GM21515 (cell line): Measurements from ENCODE around the gene SOX18.

Experiments
- ATAC-seq: cut with Tn5 transposase; IDR thresholded peaks from one replicate; pipeline ENCODE4 v1.9.1; 2021; ENCODE audit not compliant: unreplicated experiment

SOX18 gene

DNA sequence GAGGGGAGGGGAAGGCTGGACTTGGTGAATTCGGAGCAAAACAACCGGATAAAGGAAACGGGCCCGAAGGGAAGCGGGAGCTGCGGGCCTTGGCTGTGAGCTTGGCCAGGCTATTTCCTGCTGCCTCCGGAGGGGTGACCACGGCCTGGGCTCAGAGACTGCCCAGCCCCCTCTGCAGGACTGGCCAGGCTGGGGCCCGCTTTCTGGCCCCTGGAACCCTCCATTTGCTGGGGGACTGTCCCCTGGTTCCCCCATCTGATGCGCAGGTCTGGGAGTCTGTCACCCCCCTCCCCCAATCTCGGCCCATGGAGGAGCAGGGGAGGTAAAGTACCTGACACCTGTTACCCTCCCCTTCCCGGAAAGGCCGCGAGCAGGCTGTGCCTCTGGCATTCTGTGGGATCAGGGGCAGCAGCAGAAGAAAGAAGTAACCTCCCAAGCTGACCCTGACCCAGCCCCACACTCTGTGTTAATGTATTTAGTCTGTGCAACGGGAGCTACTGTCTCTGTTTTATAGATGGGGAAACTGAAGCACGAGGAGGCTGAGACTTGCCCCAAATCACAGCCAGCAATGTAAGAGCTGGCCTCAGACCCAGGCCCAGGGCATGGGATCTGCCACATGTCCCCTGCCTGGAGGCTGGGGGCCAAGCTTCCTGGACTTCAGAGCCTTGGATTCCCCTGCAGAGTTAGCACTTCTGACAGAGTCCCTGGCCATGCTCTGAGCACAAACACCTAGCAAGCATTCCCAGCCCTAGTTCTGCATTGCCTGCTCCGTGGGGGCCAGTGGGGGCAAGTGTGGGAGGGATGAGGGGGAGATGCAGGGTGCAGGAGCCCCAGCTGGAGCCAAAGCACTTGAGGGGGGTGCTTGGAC lies 9.9 kb downstream of the SOX18 start:
- no peak for ATAC-seq

DNA sequence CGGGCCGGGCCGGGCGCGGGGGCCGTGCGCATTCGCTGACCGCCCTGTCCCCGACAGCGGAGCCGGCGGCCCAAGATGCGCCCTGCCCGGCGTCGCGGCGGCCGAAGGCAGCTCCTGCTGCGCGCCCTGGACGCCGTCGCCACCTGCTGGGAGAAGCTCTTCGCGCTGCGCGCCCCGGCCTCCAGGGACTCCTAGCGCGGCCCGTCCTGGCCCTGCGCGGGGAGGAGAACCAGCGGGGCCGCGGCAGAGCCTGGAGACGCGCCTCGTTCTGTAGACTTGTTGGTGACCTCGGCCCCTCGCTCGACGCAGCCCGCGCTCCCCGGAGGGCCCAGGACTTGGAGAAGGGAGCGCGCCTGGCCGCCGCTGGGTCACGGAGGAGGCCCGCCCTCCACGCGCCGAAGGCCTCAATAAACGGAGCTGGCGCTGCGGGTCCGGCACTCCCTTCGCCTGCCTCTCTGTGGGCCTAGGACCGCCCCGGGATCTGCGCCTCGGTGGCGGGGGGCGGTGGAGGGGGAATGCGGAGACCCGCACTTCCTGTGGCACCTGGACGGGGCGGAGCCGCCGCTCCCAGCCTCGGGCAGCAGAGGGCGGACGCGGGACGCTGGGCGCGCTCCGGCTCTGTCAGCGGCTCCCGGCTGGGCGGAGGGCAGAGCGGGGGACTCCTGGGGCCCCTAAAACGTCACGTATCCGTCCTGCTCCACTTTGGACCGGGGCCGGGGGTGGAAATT lies 10.7 kb downstream of the SOX18 start:
- peak; percentile 34 for ATAC-seq

DNA sequence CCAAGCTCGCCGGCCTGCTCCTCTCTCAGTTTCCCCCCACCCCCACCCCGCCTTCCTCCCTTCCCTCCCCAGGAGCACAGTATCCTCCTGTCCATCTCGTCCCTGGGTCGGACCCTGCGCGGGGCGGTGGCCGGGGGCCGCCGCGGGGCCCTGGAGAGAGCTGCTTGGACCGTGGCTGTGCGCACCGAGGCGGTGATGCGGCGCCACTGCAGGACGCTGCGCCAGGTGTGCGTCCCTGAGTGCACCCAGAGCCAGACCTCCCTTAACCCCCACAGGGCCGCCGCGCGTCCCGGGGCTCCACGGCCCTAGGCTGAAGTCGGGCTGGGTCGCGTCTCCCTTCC lies 11.2 kb downstream of the SOX18 start:
- peak; percentile 13 for ATAC-seq

DNA sequence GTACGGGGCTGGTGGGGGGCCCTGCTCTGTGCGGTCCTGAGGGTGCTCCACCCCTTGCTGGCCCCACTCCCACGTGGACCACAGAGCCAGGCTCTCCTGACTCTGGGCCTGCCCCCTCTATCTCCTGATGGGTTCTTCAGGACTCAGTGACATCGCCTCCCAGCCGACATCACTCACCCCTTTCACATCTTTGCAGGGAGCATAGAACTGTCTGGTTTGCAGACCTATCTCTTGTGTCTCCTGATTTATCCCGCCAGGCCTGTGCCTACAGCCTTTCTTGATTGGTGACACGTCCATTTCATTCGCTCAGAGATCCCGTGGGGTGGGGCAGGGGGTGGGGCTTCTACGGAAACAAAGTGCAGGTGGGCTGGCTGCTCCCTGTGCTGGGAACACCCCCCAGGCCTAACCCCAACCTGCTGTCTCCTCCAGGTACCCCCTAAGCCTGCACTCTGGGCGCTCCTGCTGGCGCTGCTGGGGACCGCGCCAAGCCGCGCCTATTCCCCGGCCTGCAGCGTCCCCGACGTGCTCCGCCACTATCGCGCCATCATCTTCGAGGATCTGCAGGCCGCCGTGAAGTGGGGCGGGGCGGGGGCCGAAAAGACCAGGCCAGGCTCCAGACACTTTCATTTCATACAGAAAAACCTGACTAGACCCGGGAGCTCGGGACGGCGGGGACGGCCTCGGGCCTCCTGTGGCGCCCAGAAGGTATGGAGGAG lies 11.8 kb downstream of the SOX18 start:
- ATAC-seq, result no peak

DNA sequence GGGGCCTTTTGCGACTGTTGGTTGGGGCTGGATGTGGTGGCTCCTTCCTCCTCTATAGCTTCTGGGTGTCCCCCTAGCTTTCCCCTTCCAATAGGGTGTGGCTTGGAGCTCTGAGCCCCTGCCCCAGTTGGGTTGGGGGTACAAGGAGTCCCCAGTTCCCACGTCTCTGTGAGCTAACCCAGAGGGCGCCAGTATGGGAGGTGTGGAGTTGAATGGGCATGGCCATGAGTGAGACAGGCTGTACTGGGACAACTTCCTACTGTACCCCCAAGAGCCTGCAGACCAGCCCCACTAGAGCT lies 12.3 kb downstream of the SOX18 start:
- no peak for ATAC-seq

DNA sequence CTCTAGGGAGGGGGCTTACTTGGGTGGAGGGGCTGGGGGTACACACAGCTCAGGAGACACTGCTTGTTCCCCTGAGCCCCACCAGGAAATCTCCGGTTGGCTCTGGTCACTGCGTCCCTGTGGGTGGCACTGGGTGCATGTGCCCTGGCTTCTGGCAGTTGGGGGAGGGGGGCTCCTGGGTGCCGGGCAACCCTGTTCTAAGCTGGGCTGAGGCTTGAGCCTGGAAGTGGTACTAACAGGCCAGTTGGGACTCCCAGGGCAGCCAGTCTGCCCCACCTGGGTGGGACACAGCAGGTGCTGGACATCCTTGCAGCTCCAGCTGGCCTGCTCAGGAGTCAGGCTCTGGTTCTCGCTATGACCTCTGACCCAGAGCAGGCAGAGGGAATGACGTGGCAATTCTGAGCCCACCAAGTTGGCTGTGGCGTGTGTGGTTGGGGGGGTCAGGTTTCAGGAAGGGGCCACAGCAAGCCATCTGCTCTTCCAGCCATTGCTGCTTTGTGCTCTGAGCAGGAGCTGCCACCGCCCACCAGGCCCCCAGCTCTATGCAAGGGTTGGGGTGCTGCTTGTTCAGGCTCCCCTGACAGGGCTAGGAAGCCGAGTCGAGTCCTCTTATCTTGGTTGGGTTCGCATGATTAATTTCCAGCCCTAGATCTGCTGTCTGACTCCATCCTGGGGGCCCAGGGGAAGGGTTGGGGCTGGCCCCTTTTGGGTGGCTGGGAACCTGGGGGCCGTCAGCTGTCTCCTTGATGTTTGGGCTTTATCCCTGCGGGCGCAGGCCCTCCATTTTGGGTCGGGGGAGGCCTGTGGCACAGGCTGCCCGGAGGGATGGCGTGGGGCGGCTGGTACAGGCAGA lies 12.9 kb downstream of the SOX18 start:
- no peak for ATAC-seq

DNA sequence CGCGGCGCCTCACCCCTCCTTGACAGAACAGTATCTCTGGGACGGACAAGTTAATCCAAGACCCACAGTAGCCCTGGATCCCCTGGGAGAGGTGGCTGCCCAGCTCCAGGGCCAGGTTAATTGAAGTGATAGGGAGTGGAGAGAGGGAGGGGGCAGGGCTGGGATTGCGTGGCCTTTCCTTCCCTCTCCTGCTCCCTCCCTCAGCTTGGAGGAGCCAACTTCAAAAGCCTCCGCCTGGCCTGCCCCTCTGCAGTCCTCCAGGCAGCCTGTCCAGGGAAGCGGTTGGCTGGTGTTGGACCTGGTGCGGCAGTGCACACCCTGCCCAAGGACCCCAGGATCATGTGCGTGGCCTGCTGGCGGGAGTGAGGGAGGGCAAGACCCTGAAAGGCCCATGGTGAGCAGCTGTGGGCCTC lies 13.5 kb downstream of the SOX18 start, which contains the start of gene C20orf204:
Gene C20orf204, plus strand, starts transcription at position 250 of the 413 bp plus-strand sequence. Its CDS starts 142 bp downstream, at position 392.
- ATAC-seq, result no peak

DNA sequence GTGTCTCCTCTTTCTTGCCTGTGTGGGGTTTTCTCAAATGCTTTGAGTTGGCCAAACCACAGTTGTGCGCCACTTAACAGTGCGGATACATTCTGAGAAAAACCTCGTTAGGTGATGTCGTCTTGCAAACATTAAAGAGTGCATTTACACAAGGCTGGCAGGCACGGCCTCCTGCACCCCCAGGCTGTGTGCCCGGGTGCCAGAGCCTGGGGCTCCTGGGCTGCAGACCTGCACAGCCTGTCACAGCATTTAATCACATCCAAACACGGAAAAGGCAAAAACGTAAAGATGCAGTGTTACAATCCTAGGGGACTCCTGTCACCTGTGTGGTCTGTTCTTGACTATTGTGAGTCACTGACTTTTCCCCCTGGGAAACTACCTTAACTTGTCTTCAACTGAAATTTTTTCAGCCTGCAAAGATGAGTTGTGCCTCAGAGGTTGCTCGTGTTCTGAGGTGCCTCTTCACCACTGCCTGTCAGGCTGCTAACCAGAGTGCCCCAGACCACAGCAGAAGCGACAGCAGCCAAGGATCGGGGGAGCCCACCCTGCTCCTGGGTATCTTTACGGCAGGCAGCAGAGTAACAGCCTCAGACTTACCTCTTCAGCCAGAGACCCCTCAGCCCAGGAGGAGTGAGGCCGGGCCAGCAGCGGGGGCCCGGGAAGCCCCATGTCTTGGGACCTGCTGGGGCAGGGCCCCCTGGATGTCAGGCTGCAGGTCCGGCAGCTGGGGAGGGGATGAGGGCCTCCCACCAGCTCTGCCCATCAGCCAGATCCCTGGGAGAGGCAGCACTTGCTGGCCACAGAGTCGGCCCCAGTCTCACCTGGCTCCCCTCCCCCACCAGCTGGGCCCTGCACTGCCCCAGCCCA lies 14.1 kb downstream of the SOX18 start:
- no peak for ATAC-seq

DNA sequence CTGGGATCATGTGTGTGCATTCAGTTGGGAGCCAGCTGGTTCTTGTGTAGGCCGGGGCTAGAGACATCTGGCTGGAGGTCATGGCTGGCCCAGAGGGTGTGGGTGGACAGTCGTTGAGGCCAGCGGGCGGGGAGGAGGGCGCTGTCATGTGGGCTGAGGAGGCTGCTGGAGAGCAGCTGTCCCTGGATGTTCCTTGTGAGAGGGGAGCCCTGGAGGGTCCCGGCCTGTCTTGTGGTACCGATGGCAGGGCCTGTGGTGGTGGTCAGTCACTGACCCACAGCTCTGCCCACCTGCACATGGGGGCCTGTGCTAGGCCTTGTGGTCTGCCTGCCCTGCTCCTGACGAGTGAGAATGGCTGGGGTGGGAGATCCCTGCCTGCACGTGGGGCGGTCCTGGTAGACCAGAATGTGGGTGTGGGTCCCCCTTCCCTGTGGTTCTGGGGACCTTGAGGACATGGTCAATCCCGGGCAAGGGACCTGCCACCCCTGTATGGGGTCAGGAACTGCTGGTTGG lies 15.4 kb downstream of the SOX18 start:
- no peak for ATAC-seq

DNA sequence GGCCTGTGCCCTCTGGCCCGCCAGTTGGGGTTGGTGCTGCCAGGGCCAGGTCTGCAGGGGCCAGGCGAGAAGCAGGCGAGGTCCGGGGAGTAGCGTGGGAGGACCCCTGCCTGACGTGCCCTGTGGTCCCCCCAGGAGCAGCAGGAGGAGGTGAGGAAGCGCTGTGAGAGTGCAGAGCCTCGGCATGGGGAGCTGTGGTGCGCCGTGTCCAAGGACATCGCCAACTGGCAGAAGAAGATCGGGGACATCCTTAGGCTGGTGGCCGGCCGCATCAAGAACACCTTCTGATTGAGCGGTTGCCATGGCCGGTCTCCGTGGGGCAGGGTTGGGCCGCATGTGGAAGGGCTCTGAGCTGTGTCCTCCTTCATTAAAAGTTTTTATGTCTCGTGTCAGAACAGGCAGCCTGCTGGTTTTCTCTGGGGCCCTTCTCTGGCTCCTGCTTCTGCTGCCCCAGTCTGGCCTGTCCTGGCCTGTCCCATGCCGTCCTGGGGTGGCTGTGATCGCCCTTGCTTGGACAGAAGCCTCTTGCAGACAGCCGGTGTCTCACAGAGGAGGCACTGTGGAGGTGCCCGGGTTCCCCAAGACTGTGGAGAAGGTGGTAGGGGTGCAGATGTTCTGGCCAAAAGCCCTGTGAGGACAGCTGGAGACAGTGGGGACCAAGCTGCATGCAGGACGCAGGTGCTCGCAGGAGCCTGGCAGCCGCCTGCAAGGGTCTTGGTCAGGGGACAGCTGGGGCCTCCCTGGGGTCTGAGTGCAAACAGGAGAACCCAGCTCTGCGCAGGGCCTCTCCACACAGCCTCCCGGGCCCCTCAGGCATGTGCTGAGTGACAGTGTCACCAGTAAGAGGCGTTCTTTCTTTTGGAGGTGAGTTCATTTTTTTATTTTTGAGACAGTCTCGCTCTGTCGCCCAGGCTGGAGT lies 16.5 kb downstream of the SOX18 start:
- no peak for ATAC-seq

DNA sequence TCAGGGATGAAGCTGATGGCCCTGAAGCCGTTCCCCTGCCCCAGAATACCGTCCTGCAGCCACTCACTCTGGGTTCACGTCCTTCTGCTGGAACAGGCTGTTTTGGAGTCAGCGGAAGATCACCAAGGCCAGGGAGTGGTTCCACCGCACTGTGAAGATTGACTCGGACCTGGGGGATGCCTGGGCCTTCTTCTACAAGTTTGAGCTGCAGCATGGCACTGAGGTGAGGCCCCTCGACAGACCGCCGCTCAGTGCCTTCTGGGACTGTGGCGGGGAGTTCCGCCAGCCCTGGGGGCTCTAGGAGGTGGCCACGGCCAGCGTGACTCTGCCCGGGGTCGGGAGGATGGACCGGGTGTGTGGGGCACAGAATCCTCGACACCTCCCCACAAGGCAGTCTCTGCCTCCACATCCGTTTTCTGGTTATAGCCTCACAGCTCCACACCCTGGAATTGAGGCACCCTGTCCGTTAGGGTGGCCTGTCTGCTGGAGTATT lies 17.6 kb downstream of the SOX18 start:
- no peak for ATAC-seq

DNA sequence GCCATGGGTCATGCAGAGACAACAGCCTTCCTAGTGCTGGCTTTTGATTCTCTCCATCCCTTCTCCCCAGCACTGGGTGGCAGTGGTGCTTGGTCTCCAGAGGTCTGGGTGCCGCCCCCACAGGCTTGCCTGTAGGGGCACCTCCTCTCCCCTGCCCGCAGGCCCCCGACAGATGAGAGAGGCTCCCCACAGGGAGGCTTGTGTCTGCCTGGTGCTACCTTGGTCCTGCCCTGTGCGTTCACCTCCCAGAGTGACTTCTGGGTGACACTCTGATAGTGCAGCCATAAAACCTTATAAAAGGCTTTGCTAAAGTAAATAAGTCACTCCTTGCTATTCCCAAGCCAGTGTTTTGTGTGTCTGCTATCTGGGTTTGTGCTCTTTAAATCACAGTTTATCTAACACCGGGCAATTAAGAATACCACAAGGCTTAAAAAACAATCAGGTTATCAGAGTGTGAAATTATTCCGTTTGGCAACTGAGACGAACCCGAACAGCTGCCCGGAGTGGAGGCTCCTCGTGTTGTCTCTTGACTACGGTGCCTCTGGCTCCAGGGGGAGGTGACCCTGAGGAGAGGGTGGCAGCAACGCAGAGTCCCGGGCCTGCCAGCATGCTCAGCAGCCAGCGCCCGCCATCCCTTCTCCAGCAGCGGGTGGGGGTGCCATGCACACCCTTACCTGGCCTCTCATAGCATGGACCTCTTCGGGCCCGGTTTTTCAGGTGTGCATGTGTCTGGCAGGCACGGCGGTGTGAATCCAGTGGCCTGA lies 18.9 kb downstream of the SOX18 start:
- ATAC-seq, result no peak

DNA sequence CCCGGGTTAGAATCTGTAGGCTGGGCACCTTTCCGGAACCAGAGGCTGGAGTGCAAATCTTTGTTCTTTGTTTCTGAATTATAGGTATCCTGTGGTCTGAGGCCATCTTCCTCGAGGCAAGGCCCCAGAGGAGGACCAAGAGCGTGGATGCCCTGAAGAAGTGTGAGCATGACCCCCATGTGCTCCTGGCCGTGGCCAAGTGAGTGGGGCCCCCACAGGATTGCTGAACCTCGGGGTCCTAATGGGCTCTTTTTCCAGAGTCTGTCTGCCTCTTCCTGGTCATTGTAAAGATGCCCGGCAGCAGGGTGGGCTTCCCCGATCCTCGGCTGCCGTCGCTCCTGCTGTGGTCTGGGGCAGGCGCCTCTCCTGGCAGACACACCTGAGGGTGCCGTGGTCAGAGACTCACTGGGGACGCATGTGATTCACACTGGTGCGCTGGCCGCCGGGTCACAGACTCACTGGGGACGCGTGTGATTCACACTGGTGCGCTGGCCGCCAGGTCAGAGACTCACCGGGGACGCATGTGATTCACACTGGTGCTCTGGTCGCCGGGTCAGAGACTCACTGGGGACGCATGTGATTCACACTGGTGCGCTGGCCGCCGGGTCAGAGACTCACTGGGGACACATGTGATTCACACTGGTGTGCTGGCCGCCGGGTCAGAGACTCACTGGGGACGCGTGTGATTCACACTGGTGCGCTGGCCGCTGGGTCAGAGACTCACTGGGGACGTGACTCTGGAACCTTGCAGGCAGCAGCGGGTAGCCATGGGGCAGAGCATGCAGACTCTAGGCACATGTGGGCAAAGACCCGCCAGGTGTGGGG lies 19.9 kb downstream of the SOX18 start:
- no peak for ATAC-seq

DNA sequence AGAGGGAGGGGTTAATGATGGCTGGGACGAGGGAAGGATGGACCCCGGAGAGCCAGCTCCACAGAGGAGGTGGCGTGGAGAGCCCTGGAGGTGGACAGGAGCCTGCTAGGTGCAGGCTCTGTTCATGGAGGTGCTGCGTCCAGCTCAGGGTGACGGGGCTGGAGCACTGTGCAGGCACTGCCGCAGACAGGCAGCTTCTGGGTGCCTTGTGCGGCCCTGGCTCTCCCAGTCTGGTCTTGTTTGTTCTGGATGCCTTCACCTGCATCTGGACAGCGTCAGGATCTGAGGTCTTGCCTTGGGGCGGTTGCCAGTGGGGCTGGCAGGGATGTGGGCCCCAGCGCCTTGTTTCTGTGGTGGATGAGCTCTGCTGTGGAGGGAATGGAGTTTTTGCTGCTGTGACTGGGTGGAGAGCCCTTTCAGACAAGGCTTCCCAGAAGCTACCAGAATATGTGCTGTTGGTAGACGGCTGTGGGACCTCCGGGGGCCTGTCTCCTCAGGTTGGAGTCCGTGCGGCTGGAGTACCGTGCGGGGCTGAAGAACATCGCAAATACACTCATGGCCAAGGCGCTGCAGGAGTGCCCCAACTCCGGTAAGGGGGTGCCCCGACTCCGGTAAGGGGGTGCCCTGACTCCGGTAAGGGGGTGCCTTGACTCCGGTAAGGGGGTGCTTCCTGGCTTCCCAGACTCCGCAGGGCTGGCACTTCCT lies 21.3 kb downstream of the SOX18 start:
- ATAC-seq, result no peak

DNA sequence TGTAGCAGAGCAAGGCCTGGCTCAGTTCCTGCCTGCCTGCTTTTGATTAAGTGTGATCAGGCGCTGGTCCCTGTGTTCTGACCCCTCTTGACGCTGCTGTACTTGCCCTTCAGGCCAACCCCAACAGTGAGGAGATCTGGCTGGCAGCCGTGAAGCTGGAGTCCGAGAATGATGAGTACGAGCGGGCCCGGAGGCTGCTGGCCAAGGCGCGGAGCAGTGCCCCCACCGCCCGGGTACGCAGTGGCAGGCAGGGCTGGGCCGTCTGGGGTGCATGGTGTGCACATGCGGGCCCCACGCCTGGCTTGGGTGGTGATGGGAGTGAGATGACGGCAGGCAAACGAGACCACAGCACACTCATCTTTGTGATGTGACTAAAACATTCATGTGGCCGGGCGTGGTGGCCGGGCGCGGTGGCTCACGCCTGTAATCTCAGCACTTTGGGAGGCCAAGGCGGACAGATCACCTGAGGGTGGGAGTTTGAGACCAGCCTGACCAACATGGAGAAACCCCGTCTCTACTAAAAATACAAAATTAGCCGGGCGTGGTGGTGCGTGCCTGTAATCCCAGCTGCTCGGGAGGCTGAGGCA lies 23.5 kb downstream of the SOX18 start:
- ATAC-seq, result no peak
